Measurements from ENCODE around the gene ARIH2.

The ARIH2 gene

GRCh38 chr3:48929358-48930035 lies 10.9 kb downstream of the ARIH2 start:
- no peak for DNase-seq

DNA sequence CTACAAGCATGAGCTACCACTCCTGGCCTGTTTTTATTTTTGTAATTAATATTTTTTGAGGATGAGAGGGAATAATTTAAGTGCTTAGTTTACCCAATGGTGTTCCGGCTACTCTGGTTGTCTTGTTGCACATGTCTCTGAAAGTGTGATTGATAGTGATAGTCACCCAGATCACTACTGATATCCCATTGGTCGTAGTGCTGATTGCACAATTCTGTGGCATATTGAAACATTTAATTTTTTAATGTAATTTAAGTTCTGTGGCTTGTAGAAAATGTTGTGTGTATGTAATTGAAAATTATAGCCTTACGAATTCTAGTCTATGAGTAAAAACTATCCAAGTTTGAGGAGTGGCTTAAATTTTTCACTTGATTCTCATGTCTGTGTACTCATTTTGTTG lies 11.9 kb downstream of the ARIH2 start:
- DNase-seq = no peak

- no peak for DNase-seq
These were observed 13.4 kb downstream of the ARIH2 start for GRCh38 chr3:48931944-48932580.

GRCh38 chr3:48934333-48934991 lies 15.8 kb downstream of the ARIH2 start:
- DNase-seq = no peak

- no peak for DNase-seq
These were observed 16.9 kb downstream of the ARIH2 start for GRCh38 chr3:48935530-48935929.

GRCh38 chr3:48938156-48938555 lies 19.5 kb downstream of the ARIH2 start:
- no peak for DNase-seq

- DNase-seq = no peak
These were observed 20.0 kb downstream of the ARIH2 start for GRCh38 chr3:48938689-48939088.

- DNase-seq = no peak
These were observed 26.8 kb downstream of the ARIH2 start for GRCh38 chr3:48945432-48945831.

GRCh38 chr3:48945891-48946549 lies 27.4 kb downstream of the ARIH2 start:
- no peak for DNase-seq

DNA sequence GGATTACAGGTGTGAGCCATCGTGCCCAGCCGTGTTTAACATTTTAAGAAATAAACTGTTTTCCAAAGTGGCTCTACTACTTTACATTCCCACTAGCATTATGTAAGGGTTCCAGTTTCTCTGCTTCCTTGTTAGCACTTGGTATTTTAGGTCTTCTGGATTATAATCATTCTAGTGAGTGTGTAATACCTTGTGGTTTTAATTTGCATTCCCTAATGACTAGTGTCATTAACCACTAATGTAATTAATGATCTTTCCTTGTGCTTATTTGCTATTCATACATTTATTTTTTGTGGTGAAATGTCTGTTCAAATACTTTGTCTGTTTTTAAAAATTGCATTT lies 30.7 kb downstream of the ARIH2 start:
- no peak for DNase-seq

GRCh38 chr3:48950051-48950450 lies 31.4 kb downstream of the ARIH2 start:
- no peak for DNase-seq

DNA sequence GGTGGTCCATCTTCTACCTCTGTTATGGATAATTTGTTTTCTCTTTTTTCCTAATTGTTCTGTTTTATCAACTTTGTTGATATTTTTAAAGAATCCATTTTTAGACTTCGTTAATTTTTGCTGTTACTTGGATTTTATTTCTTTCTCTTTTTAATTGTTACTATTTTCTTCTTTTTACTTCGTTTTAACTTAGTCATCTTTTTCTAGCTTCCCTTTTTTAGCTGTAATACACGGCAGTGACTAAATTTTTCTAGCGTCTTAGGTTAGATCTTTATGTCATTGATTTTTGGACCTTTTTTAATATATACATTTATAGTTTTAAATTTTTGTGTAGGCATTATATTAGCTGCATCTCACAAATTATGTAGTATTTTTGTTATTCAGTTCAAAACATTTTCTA lies 33.1 kb downstream of the ARIH2 start:
- DNase-seq = no peak

DNA sequence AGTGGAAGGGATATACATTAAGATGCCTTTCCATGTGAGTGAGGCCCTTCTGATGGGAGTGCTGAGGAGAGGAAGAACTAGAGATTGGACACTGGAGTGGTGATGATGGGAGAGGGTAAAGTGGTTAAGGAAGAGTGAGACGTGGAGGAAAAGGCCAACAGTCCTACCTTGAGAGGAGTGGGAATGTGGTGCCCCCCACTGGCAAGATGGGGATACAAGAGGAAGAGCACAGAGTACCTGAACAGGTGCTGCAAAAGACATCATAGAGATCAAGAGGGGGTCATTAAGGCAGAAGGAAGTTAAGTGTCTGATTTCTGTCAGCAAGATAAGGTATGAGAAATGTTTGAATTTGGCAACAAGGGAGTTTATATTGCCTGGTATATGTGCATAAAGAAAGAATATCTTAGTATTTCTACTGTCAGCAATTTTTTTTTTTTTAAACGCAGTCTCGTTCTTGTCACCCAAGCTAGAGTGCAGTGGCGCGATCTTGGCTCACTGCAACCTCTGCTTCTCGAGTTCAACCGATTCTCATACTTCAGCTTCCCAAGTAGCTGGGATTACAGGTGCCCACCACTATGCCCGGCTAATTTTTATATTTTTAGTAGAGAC lies 34.0 kb downstream of the ARIH2 start:
- DNase-seq = no peak

GRCh38 chr3:48957006-48957705 lies 38.5 kb downstream of the ARIH2 start:
- no peak for DNase-seq

DNA sequence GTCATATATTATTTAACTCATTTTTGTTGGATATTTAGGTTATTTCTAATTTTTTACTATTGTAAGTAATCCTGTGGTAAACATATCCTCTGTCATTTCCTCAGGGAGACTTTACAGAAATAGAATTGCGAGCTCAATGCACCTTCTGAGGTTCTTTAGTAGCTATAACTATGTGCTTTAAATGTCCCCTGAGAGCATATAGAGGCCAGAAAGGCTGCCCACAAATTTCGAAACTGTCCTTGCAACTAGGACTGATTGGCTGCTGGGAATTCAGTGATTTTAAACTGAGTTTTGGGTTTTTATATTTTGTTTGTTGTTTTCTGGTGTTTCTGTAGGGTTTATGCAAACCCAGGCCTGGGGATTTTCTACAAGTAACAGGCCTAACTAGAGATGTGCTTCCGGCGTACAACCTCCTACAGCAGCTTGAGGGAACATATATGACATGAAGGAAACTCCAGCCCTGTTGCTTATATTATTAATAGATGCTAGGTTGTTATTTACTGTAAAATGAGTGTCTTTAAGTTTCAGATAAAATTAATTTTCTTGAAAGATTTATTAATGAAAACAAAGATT lies 42.3 kb downstream of the ARIH2 start:
- no peak for DNase-seq

DNA sequence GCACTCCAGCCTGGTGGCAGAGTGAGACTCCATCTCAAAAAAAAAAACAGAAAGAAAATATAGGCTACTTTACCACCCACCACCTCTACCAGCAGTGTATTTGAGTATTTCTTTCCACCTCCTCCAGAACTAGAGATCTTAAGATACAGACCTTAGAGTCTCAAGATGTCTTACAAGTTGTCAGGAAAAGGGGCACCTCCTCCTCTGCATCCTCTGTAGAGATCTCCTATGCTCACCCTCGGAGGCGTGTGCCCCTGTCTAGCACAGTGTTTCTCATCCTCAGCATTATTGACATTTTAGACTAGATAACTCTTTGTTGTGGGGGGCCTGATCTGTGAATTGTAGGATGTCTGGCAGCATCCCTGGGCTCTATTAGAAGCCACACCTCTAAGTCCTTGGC lies 43.7 kb downstream of the ARIH2 start:
- no peak for DNase-seq

- DNase-seq = no peak
These were observed 44.3 kb downstream of the ARIH2 start for GRCh38 chr3:48962939-48963338.

- no peak for DNase-seq
These were observed 44.9 kb downstream of the ARIH2 start for GRCh38 chr3:48963591-48963990.

DNA sequence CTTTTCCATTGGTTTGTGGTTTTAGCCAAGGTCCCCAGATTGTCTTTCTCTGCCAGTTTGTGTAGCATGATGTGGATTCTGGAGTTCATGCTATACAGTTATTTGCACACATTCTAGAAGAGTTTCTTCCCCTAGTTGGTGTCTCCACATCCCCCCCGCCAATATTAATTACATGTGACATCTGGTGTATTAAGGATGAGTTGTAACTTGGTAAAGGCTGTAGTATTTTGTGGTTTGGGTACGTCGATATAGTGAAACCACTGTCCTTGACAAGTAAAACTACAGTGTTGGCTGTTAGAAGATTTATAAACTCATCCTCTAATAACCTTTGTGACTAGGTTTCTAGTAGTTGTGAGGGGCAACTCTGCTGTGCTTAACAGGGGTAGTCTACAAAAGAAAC lies 47.7 kb downstream of the ARIH2 start:
- no peak for DNase-seq

GRCh38 chr3:48966876-48967361 lies 48.3 kb downstream of the ARIH2 start:
- DNase-seq = no peak

DNA sequence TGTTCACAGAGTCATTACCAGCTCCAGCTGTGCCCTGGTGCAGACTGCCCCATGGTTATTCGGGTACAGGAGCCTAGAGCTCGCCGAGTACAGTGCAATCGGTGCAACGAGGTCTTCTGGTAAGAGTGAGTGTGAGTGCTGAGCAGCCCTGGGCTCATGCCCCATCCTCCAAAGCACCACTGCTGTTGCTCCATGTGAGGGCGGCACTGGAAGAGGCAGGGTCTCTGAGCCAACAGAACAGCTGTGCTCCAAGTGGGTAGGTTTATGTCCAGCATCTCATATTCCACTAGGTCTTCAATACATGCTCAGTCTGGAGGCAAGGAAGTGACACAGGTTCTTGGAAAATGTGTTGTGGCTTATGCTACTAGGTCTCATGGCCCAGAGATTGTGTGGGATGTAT lies 51.9 kb downstream of the ARIH2 start:
- DNase-seq = no peak

Data from NCI-H1417 treated with DMSO at 0.1 percent for 48 hours (cell line).